ENCODE results near the gene FTO. TPM values are rescaled to one million over a fixed set of nuclear protein-coding genes. Genes with fewer than 3 reads are reported as not detected.

Gene FTO
- total RNA-seq, 1 experiment from 2014 or later: 125 TPM

DNA sequence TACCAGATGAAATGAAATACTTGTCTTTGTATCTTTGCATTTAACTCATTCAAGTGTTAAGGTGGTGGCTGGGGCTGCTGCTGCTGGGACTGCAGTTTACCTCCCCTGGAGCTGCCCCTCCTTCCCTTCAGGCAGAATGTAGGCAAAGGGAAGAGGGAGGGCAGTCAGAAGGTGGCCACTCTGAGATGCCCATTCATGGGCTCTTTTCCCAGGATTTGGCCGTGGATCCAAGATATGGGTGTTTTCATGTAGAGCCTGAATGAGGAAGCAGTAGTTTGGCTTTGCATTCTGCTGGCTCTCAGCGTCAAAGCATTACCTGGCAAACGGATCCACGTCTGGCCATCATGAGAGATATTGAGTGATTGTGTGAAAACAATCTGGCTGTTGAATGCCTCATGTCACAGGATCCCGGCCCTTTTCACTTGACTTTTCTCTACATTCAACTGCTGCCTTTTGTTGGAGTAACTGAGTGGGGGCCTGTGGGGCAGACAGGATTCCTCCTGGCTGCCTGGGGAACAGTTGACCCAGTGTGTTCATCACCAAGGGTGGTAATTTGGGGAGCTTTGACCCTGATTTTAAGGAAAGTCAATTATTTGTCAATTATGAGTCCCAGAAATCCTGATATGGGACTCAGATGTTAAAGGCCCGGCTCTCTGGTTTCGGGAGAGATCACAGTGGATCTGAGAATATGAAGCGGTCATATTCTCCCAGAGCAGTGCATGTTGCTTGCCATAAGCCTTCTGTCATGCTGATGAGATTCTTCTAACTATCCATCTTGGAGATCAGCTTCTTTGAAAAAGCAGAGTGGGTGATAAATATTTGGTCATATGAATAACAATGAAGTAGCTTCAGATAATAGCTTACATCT is 345.9 kb downstream of the FTO start:
- no peaks in the 10 kb centered on the region for H3K4me1 ChIP-seq (ENCODE audit: low read length)
- H3K27me3 ChIP-seq (ENCODE audit: low read length): no peaks in the 10 kb centered on the region
- no peaks in the 10 kb centered on the region for H3K9me2 ChIP-seq (replicated peaks; ENCODE audit: insufficient read depth, low read length)
- H4K20me1 ChIP-seq (ENCODE audit: insufficient read depth, low read depth, low read length): no peaks in the 10 kb centered on the region
- no peak overlapping the region for H3K4me3 ChIP-seq (ENCODE audit: low read length)
- no peaks in the 10 kb centered on the region for H3K36me3 ChIP-seq (ENCODE audit: insufficient read depth, low read length)
- H3K79me2 ChIP-seq (ENCODE audit: low read length): no peaks in the 10 kb centered on the region
- no peaks in the 10 kb centered on the region for H3K9me3 ChIP-seq (ENCODE audit: low read length)
- H3K9ac ChIP-seq (ENCODE audit: low read length): no peak overlapping the region
- H3K4me2 ChIP-seq (ENCODE audit: low read depth, low read length, poor library complexity, severe bottlenecking): no peak overlapping the region
- H3K27ac ChIP-seq (ENCODE audit: low read length): no peak overlapping the region
- DNase-seq: no peak
- H2AFZ ChIP-seq (ENCODE audit: low read length): no peak overlapping the region

DNA sequence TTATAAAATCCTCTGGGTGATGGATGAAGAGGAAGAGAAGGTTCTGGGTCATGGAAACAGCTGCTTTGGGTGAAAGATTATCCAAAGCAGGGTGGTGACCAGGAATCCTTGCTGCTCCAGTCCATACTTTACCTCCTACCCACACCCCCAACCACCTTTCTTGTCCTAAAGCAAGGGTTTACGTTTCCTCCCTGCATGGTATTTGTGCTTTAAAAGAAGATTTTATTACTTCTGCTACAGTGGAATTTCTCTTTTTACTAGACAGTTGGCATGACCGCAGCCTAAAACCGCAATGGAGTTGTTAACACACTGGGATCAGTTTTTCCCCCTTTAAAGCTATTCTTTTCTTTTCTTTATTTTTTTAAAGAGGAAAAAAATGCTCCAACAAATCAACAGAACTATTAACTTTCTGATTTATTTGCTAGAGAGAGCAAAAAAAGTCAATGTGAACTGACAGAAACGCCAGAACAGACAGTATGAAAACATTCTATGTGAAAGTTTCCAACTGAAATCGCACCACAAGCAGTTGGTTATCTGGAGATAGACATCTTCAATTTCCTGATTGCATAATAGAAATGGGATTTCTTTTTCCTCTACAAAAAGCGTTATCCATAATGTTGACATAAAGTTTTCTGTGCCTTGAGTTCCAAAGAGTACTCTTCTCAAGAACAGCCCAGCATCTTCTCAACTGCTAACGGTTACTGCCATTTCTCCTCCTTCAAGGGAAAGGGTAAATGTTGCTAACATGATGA is 346.7 kb downstream of the FTO start:
- DNase-seq: no peak

DNA sequence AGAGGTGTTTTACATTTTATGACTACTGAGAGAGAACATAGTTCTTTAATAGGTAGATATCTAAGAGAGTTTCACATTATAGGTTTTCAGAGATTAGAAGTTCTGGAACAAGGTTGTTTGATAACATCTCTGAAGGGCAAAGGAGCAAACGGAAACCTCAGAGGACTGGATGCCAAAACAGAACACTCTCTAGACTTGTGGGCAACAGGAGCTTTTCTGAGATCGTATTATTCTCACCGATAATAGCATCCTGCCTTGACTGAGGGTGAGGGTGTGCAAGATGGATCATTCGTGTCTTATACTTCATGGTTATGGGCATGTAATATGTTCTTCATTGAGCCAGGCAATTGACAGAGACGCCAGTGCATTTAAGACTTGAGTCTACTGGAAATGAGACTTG is 347.9 kb downstream of the FTO start:
- no peak overlapping the region for H3K4me3 ChIP-seq (ENCODE audit: low read length)
- H3K27me3 ChIP-seq (ENCODE audit: low read length): no peaks in the 10 kb centered on the region
- H3K4me1 ChIP-seq (ENCODE audit: low read length): no peaks in the 10 kb centered on the region
- no peak overlapping the region for H3K9ac ChIP-seq (ENCODE audit: low read length)
- H2AFZ ChIP-seq (ENCODE audit: low read length): no peak overlapping the region
- no peaks in the 10 kb centered on the region for H3K9me2 ChIP-seq (replicated peaks; ENCODE audit: insufficient read depth, low read length)
- DNase-seq: no peak
- H3K9me3 ChIP-seq (ENCODE audit: low read length): no peaks in the 10 kb centered on the region
- H3K79me2 ChIP-seq (ENCODE audit: low read length): no peaks in the 10 kb centered on the region
- H3K27ac ChIP-seq (ENCODE audit: low read length): no peak overlapping the region
- no peaks in the 10 kb centered on the region for H4K20me1 ChIP-seq (ENCODE audit: insufficient read depth, low read depth, low read length)
- no peaks in the 10 kb centered on the region for H3K36me3 ChIP-seq (ENCODE audit: insufficient read depth, low read length)
- no peak overlapping the region for H3K4me2 ChIP-seq (ENCODE audit: low read depth, low read length, poor library complexity, severe bottlenecking)

More for the DNA sequence above, 346.7 kb downstream of the FTO start:
- H3K27ac ChIP-seq (ENCODE audit: low read length): no peak overlapping the region
- H3K9me2 ChIP-seq (replicated peaks; ENCODE audit: insufficient read depth, low read length): no peaks in the 10 kb centered on the region
- H3K4me3 ChIP-seq (ENCODE audit: low read length): no peak overlapping the region
- no peak overlapping the region for H3K4me2 ChIP-seq (ENCODE audit: low read depth, low read length, poor library complexity, severe bottlenecking)
- no peaks in the 10 kb centered on the region for H3K79me2 ChIP-seq (ENCODE audit: low read length)
- no peaks in the 10 kb centered on the region for H4K20me1 ChIP-seq (ENCODE audit: insufficient read depth, low read depth, low read length)
- H2AFZ ChIP-seq (ENCODE audit: low read length): no peak overlapping the region
- H3K36me3 ChIP-seq (ENCODE audit: insufficient read depth, low read length): no peaks in the 10 kb centered on the region
- H3K9ac ChIP-seq (ENCODE audit: low read length): no peak overlapping the region
- H3K4me1 ChIP-seq (ENCODE audit: low read length): no peaks in the 10 kb centered on the region
- no peaks in the 10 kb centered on the region for H3K9me3 ChIP-seq (ENCODE audit: low read length)
- no peaks in the 10 kb centered on the region for H3K27me3 ChIP-seq (ENCODE audit: low read length)

DNA sequence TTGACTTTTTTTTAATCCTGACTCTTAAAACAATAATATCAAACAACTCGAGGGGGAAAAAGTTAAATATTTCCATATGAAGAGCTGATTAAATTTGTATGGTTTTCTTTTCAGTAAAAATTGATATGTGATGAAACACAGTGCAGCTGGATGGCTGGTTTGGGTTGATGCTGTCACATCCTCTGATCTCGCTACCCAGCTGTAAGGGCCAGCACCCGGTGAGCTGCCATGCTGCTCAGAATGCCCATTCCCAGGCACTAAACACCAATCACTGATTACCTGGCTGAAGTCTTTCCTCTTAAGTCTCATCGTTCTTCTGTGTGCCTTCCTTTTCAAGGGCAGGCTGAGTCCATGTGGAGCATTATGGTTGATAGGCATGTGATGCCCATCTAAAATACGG is 348.3 kb downstream of the FTO start:
- H3K9me3 ChIP-seq (ENCODE audit: low read length): no peaks in the 10 kb centered on the region
- H3K9me2 ChIP-seq (replicated peaks; ENCODE audit: insufficient read depth, low read length): no peaks in the 10 kb centered on the region
- no peak overlapping the region for H3K4me3 ChIP-seq (ENCODE audit: low read length)
- no peak overlapping the region for H3K27ac ChIP-seq (ENCODE audit: low read length)
- no peaks in the 10 kb centered on the region for H3K4me1 ChIP-seq (ENCODE audit: low read length)
- H3K9ac ChIP-seq (ENCODE audit: low read length): no peak overlapping the region
- no peaks in the 10 kb centered on the region for H3K27me3 ChIP-seq (ENCODE audit: low read length)
- DNase-seq: no peak
- H3K4me2 ChIP-seq (ENCODE audit: low read depth, low read length, poor library complexity, severe bottlenecking): no peak overlapping the region
- no peaks in the 10 kb centered on the region for H3K36me3 ChIP-seq (ENCODE audit: insufficient read depth, low read length)
- no peaks in the 10 kb centered on the region for H3K79me2 ChIP-seq (ENCODE audit: low read length)
- H4K20me1 ChIP-seq (ENCODE audit: insufficient read depth, low read depth, low read length): no peaks in the 10 kb centered on the region
- H2AFZ ChIP-seq (ENCODE audit: low read length): no peak overlapping the region

DNA sequence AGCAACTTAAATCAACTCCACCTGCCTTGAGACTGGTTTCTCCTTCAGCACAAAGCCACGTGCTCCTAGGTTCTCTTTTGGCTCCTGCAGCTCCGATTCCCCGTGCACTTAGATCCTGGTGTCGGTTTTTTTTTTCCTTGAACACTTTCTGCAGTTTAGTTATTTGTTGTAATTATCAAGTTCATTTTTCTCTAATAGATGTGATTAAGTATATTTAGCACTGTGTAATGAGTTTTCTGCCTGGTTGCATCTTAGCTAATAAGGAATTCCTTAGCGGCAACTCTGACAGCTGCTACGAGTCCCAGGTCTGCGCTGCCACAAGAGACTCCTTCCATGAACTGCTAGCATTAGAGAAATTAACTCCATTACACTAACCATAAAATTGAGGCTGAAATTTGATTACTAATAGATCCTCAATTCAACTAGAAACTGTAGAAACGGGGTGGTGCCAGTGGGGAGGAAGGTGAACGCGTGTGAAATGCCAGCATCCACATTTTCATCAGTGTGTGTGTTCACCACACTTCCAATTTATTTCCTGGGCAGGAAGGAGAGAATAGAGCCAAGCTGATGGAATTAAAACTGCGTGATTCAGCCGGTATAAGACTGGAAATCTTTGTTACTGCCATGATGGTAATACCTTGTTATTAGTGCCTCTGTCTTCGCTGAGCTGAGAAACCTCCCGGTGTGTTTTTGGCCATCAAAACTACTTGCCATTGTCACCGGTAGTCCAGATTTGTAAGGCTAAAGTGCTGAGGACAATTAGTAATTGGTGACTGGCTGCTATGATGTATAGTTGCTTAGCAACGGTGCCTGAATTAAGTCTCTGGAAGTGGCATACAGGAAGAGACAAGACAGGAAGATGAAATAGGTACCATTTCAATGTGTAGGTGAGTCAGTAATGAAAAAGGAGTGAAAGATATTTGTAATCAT is 350.2 kb downstream of the FTO start:
- Histone ChIP-seq H3K4me1 (ENCODE audit: low read length) (no peaks in the 10 kb centered on the region), H3K9ac (ENCODE audit: low read length) (no peak overlapping the region), H4K20me1 (ENCODE audit: insufficient read depth, low read depth, low read length) (no peaks in the 10 kb centered on the region), H3K4me2 (ENCODE audit: low read depth, low read length, poor library complexity, severe bottlenecking) (no peak overlapping the region), H3K4me3 (ENCODE audit: low read length) (no peak overlapping the region), H3K36me3 (ENCODE audit: insufficient read depth, low read length) (no peaks in the 10 kb centered on the region), H3K27ac (ENCODE audit: low read length) (no peak overlapping the region), H2AFZ (ENCODE audit: low read length) (no peak overlapping the region), H3K79me2 (ENCODE audit: low read length) (no peaks in the 10 kb centered on the region; the same call in 1 of the 2 replicates), H3K27me3 (ENCODE audit: low read length) (no peaks in the 10 kb centered on the region), H3K9me2 (replicated peaks; ENCODE audit: insufficient read depth, low read length) (no peaks in the 10 kb centered on the region), H3K9me3 (ENCODE audit: low read length) (no peaks in the 10 kb centered on the region)
- DNase-seq: no peak

DNA sequence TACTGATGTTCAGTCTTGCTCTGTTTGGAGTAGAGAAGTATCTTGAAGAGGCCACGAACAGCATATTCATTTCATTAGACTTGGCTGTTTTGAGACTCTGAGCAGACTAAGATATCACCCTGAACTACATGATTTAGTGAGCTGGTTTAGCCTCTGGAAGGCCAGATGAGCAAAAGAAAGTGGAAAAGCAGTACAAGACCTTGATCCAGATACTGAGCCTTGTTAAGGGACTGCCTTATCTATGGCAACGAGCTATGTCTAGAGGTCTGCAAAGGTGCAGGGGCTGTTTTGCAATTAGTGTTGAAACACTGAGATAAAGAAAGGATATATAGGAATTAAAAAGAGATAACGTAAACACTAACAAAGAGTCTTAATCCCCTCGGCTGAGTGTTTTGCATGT is 351.2 kb downstream of the FTO start:
- Histone ChIP-seq H3K9me3 (ENCODE audit: low read length) (no peaks in the 10 kb centered on the region), H3K4me2 (ENCODE audit: low read depth, low read length, poor library complexity, severe bottlenecking) (no peak overlapping the region), H3K27me3 (ENCODE audit: low read length) (no peaks in the 10 kb centered on the region), H3K9me2 (replicated peaks; ENCODE audit: insufficient read depth, low read length) (no peaks in the 10 kb centered on the region), H2AFZ (ENCODE audit: low read length) (no peak overlapping the region), H3K4me1 (ENCODE audit: low read length) (no peaks in the 10 kb centered on the region), H3K9ac (ENCODE audit: low read length) (no peak overlapping the region), H4K20me1 (ENCODE audit: insufficient read depth, low read depth, low read length) (no peaks in the 10 kb centered on the region), H3K27ac (ENCODE audit: low read length) (no peak overlapping the region), H3K36me3 (ENCODE audit: insufficient read depth, low read length) (no peaks in the 10 kb centered on the region), H3K4me3 (ENCODE audit: low read length) (no peak overlapping the region), H3K79me2 (ENCODE audit: low read length) (peaks cover 3% of the 10 kb centered on the region; the same call in 1 of the 2 replicates)
- DNase-seq: no peak

DNA sequence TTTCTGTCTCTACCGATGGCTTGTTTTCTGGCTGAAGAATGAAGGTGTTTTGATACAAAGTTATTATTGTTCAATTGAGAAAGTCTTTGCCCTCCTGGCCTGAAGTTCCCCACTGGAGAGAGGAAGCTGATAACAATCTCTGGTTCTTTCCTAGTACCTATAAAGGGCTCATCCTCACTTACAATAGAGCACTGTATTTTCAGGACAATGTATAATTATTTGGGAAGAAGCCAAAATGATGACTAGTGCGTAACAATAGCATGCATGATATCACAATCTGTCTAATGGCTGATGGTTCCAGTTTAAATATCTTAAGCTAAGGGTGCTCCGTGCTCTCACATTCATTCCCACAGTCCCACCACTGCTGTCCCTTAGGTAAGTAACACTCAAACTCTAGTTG is 351.9 kb downstream of the FTO start:
- Histone ChIP-seq H3K79me2 (ENCODE audit: low read length) (peaks cover 3% of the 10 kb centered on the region; the same call in 1 of the 2 replicates), H3K27ac (ENCODE audit: low read length) (no peak overlapping the region), H4K20me1 (ENCODE audit: insufficient read depth, low read depth, low read length) (no peaks in the 10 kb centered on the region), H3K4me1 (ENCODE audit: low read length) (no peaks in the 10 kb centered on the region), H3K4me2 (ENCODE audit: low read depth, low read length, poor library complexity, severe bottlenecking) (no peak overlapping the region), H2AFZ (ENCODE audit: low read length) (no peak overlapping the region), H3K4me3 (ENCODE audit: low read length) (no peak overlapping the region), H3K36me3 (ENCODE audit: insufficient read depth, low read length) (no peaks in the 10 kb centered on the region), H3K9me3 (ENCODE audit: low read length) (no peaks in the 10 kb centered on the region), H3K27me3 (ENCODE audit: low read length) (no peaks in the 10 kb centered on the region), H3K9ac (ENCODE audit: low read length) (no peak overlapping the region), H3K9me2 (replicated peaks; ENCODE audit: insufficient read depth, low read length) (no peaks in the 10 kb centered on the region)
- no peak for DNase-seq

Data from Karpas-422 (cell line).